H9 (cell line): Measurements from ENCODE around the gene OSBPL1A. TPM values are rescaled to one million over a fixed set of nuclear protein-coding genes. Genes with fewer than 3 reads are reported as not detected.
A peak's percentile ranks its signal among the peaks of the same experiment; 100 is the strongest.

Experiments
- DNase-seq: peaks from one replicate; pipeline ENCODE4 v3.0.0-alpha.2; 2017
- H2AFZ ChIP-seq: one replicate; pipeline ENCODE4 v1.6.1; 2013; ENCODE audit warnings: mild to moderate bottlenecking, low read length, control low read depth, moderate library complexity
- H2AK5ac ChIP-seq: 2 replicates; pipeline ENCODE4 v1.6.1; 2013; ENCODE audit warnings: low read length, control low read depth, mixed read lengths; ENCODE audit not compliant: insufficient read length
- H2BK120ac ChIP-seq: one replicate; pipeline ENCODE4 v1.6.1; 2013; ENCODE audit warnings: low read depth, mild to moderate bottlenecking, low read length, control low read depth, inconsistent platforms; ENCODE audit not compliant: poor library complexity, severe bottlenecking
- H2BK12ac ChIP-seq: 2 replicates; pipeline ENCODE4 v1.6.1; 2013; ENCODE audit warnings: low read length, control low read depth, mixed read lengths, low read depth; ENCODE audit not compliant: insufficient read length
- H2BK15ac ChIP-seq: 2 replicates; pipeline ENCODE4 v1.6.1; 2013; ENCODE audit warnings: low read depth, low read length, control low read depth
- H2BK20ac ChIP-seq: one replicate; pipeline ENCODE4 v1.6.1; 2013; ENCODE audit warnings: low read depth, mild to moderate bottlenecking, low read length, control low read depth, inconsistent platforms; ENCODE audit not compliant: poor library complexity, severe bottlenecking
- H2BK5ac ChIP-seq: 2 replicates; pipeline ENCODE4 v1.6.1; 2013; ENCODE audit warnings: low read length, control low read depth, mixed read lengths; ENCODE audit not compliant: insufficient read length
- H3K14ac ChIP-seq: 2 replicates; pipeline ENCODE4 v1.6.1; 2013; ENCODE audit warnings: low read length, control low read depth; ENCODE audit not compliant: insufficient read depth
- H3K18ac ChIP-seq: 2 replicates; pipeline ENCODE4 v1.6.1; 2013; ENCODE audit warnings: low read depth, mild to moderate bottlenecking, mixed read lengths, low read length, control low read depth; ENCODE audit not compliant: insufficient read length
- H3K23ac ChIP-seq: 2 replicates; pipeline ENCODE4 v1.6.1; 2013; ENCODE audit warnings: low read length, control low read depth, mixed read lengths, low read depth; ENCODE audit not compliant: insufficient read length
- H3K23me2 ChIP-seq: 2 replicates; pipeline ENCODE4 v1.6.1; 2013; ENCODE audit warnings: low read depth, mild to moderate bottlenecking, mixed read lengths, low read length, control low read depth; ENCODE audit not compliant: insufficient read length, poor library complexity, severe bottlenecking
- H3K27ac ChIP-seq: 2 replicates; pipeline ENCODE4 v1.5.1; 2013; ENCODE audit warnings: low read length, control low read depth, mixed read lengths, low read depth; ENCODE audit not compliant: insufficient read length
- H3K27me3 ChIP-seq: 2 replicates; pipeline ENCODE4 v1.6.1; 2013; ENCODE audit warnings: low read length, control low read depth, inconsistent platforms; ENCODE audit not compliant: insufficient read depth
- H3K4ac ChIP-seq: 2 replicates; pipeline ENCODE4 v1.6.1; 2013; ENCODE audit warnings: low read depth, mild to moderate bottlenecking, control low read depth, inconsistent platforms, low read length, moderate library complexity
- H3K4me1 ChIP-seq: 2 replicates; pipeline ENCODE4 v1.6.1; 2013; ENCODE audit warnings: low read length, control low read depth, inconsistent platforms; ENCODE audit not compliant: insufficient read depth
- H3K4me2 ChIP-seq: 2 replicates; pipeline ENCODE4 v1.6.1; 2013; ENCODE audit warnings: low read length, control low read depth, mixed read lengths; ENCODE audit not compliant: insufficient read length, insufficient read depth
- H3K56ac ChIP-seq: 2 replicates; pipeline ENCODE4 v1.6.1; 2013; ENCODE audit warnings: low read depth, mild to moderate bottlenecking, mixed read lengths, low read length, control low read depth; ENCODE audit not compliant: insufficient read length
- H3K79me1 ChIP-seq: 2 replicates; pipeline ENCODE4 v1.6.1; 2013; ENCODE audit warnings: low read depth, mild to moderate bottlenecking, moderate library complexity, low read length, control low read depth, inconsistent platforms; ENCODE audit not compliant: insufficient read depth, poor library complexity, severe bottlenecking
- H3K79me2 ChIP-seq: 2 replicates; pipeline ENCODE4 v1.6.1; 2013; ENCODE audit warnings: low read length, control low read depth, inconsistent platforms; ENCODE audit not compliant: insufficient read depth
- H3K9ac ChIP-seq: 2 replicates; pipeline ENCODE4 v1.6.1; 2013; ENCODE audit warnings: low read length, control low read depth, mixed read lengths; ENCODE audit not compliant: insufficient read length; ENCODE audit errors: extremely low read depth
- H3K9me3 ChIP-seq: one replicate; pipeline ENCODE4 v1.6.1; 2013; ENCODE audit warnings: low read depth, low read length, inconsistent platforms; ENCODE audit not compliant: control insufficient read depth
- H3T11ph ChIP-seq: one replicate; pipeline ENCODE4 v1.6.1; 2013; ENCODE audit warnings: mild to moderate bottlenecking, low read length, control low read depth, inconsistent platforms
- H4K20me1 ChIP-seq: one replicate; pipeline ENCODE4 v1.6.1; 2013; ENCODE audit not compliant: control insufficient read depth, insufficient read length, insufficient read depth
- H4K5ac ChIP-seq: 2 replicates; pipeline ENCODE4 v1.6.1; 2013; ENCODE audit warnings: low read depth, mild to moderate bottlenecking, mixed read lengths, low read length, control low read depth; ENCODE audit not compliant: insufficient read length
- H4K8ac ChIP-seq: replicated peaks from 2 replicates; pipeline ENCODE4 v1.6.1; 2013; ENCODE audit warnings: low read length, control low read depth, mixed read lengths, low read depth; ENCODE audit not compliant: insufficient read length
- H4K91ac ChIP-seq: 2 replicates; pipeline ENCODE4 v1.6.1; 2013; ENCODE audit warnings: low read depth, mild to moderate bottlenecking, moderate library complexity, mixed read lengths, low read length, control low read depth; ENCODE audit not compliant: insufficient read length
- H3K27ac Mint-ChIP-seq, 3 experiments: 2 replicates in 2 of 3; 3 replicates in 1 of 3; pipeline ENCODE4 v1.8.0; 2020 to 2021; ENCODE audit warnings: mixed read lengths in 3 of 3, mild to moderate bottlenecking in 1 of 3, moderate library complexity in 1 of 3
- H3K27me3 Mint-ChIP-seq: 2 replicates; pipeline ENCODE4 v1.8.0; 2021; ENCODE audit warnings: low read depth, mild to moderate bottlenecking, moderate library complexity, mixed read lengths
- H3K36me3 Mint-ChIP-seq, 3 experiments: 2 replicates in 2 of 3; 3 replicates in 1 of 3; pipeline ENCODE4 v1.8.0; 2020 to 2021; ENCODE audit warnings: low read depth in 3 of 3, mixed read lengths in 3 of 3; ENCODE audit not compliant: insufficient read depth in 1 of 3
- H3K4me1 Mint-ChIP-seq, 2 experiments: 2 replicates each; pipeline ENCODE4 v1.8.0; 2020; ENCODE audit warnings: mixed read lengths in 2 of 2
- H3K4me3 Mint-ChIP-seq, 2 experiments: 2 replicates in 1 of 2; 3 replicates in 1 of 2; pipeline ENCODE4 v1.8.0; 2020 to 2021; ENCODE audit warnings: mild to moderate bottlenecking in 2 of 2, mixed read lengths in 2 of 2, moderate library complexity in 1 of 2
- H3K9me3 Mint-ChIP-seq, 2 experiments: 2 replicates in 1 of 2; 3 replicates in 1 of 2; pipeline ENCODE4 v1.8.0; 2020; ENCODE audit warnings: mild to moderate bottlenecking in 2 of 2, mixed read lengths in 2 of 2, moderate library complexity in 1 of 2
- CTCF ChIP-seq: fragments of 200-600 bp; sonication (generic); conservative IDR thresholded peaks from 3 replicates; pipeline ENCODE4 v1.8.0; 2021; ENCODE audit warnings: antibody characterized with exemption, mild to moderate bottlenecking
- WGBS: extraction: QIAGEN DNeasy Blood & Tissue Kit; methylation state at CpG from one replicate; pipeline ENCODE4 v1.1.7; 2013; ENCODE audit warnings: missing lambda C conversion rate, low lambda C conversion rate, mixed read lengths; ENCODE audit not compliant: insufficient read length; ENCODE audit errors: extremely low coverage; 5-methylcytosine and 5-hydroxymethylcytosine counted together
- total RNA-seq: library from RNA; stranded (reverse); gene quantifications from 2 replicates; pipeline ENCODE4 v1.2.1, GENCODE V29; 2021

Gene OSBPL1A
- total RNA-seq, 1 experiment from 2014 or later: 33.9 TPM

- Histone ChIP-seq H4K91ac (no peak overlapping the region), H3K79me2 (no peaks in the 10 kb centered on the region), H3T11ph (no peak overlapping the region), H3K56ac (no peak overlapping the region), H2AK5ac (no peak overlapping the region), H2BK20ac (no peak overlapping the region), H3K27ac (no peak overlapping the region), H3K4ac (no peak overlapping the region), H4K8ac (no peak overlapping the region), H2BK120ac (no peak overlapping the region), H4K5ac (no peak overlapping the region), H2BK12ac (no peak overlapping the region), H2BK5ac (no peak overlapping the region), H3K9me3 (no peaks in the 10 kb centered on the region), H2BK15ac (no peak overlapping the region), H3K27me3 (no peaks in the 10 kb centered on the region), H3K23me2 (no peaks in the 10 kb centered on the region), H3K4me1 (peaks cover 3% of the 10 kb centered on the region; the same call in 1 of the 2 replicates), H3K4me2 (no peak overlapping the region), H3K18ac (no peak overlapping the region), H2AFZ (no peak overlapping the region), H3K23ac (no peak overlapping the region), H3K14ac (no peak overlapping the region), H3K79me1 (no peaks in the 10 kb centered on the region), H4K20me1 (no peaks in the 10 kb centered on the region), H3K9ac (no peak overlapping the region)
- no peak for TF ChIP-seq CTCF
- DNase-seq: no peak
- H3K4me3 Mint-ChIP-seq: no peak overlapping the region
- H3K9me3 Mint-ChIP-seq: no peaks in the 10 kb centered on the region
- H3K27me3 Mint-ChIP-seq: no peaks in the 10 kb centered on the region
- peak overlapping the region; percentile 1 to 54 (median 5); a peak in 4 of 7 replicates for H3K27ac Mint-ChIP-seq
- H3K36me3 Mint-ChIP-seq: peaks cover 0 to 14% (median 4%) of the 10 kb centered on the region in 3 experiments; a peak in 5 of 7 replicates
- H3K4me1 Mint-ChIP-seq: peaks cover 30 to 37% of the 10 kb centered on the region in 2 experiments
- WGBS: no CpG with 5 or more reads among the region's 6 CpGs
Measured at GRCh38 chr18:24228667-24229041, 169.0 kb downstream of the OSBPL1A start.
